Esophagus squamous epithelium (tissue), 5 donors: Measurements from ENCODE around the gene ANKUB1. TPM values are rescaled to one million over a fixed set of nuclear protein-coding genes. Genes with fewer than 3 reads are reported as not detected.
"Not testable (repeated sequence)": the region's sequence is repeated elsewhere in the genome, so short reads cannot be mapped to it uniquely, and the experiment has no call there.

Source experiments
- DNase-seq: peaks from one replicate; lab custom pipeline; 2025; lab: John Stamatoyannopoulos, UW
- H3K27ac ChIP-seq, 4 donors: fragments of 200-600 bp; sonication (generic); one replicate each; pipeline ENCODE4 v1.5.1; 2016 to 2019; ENCODE audit warnings: mild to moderate bottlenecking in 1 of 4
- H3K27me3 ChIP-seq, 4 donors: fragments of 200-600 bp; sonication (generic); 1 replicate in 3 of 4; 2 replicates in 1 of 4; pipeline versions ENCODE4 v1.5.1 to v1.6.0; 2017 to 2021; ENCODE audit warnings: antibody characterized with exemption in 1 of 4
- H3K36me3 ChIP-seq, 3 donors: fragments of 200-600 bp; sonication (generic); one replicate each; pipeline ENCODE4 v1.5.1; 2016 to 2019
- H3K4me1 ChIP-seq, 3 donors: fragments of 200-600 bp; sonication (generic); one replicate each; pipeline ENCODE4 v1.5.1; 2017 to 2019
- H3K4me3 ChIP-seq, 4 donors: fragments of 200-600 bp; sonication (generic); 1 replicate in 3 of 4; 2 replicates in 1 of 4; pipeline ENCODE4 v1.5.1; 2016 to 2019; ENCODE audit warnings: mild to moderate bottlenecking in 2 of 4, moderate library complexity in 1 of 4
- H3K9me3 ChIP-seq, 3 donors: fragments of 200-600 bp; sonication (generic); one replicate each; pipeline ENCODE4 v1.5.1; 2016 to 2019
- CTCF ChIP-seq, 6 experiments: fragments of 450-650 bp in 4 of 6; fragments of 200-600 bp in 2 of 6; sonication (generic) in 2 of 6; IDR thresholded peaks; one replicate each; pipeline ENCODE4 v1.5.1; 2016 to 2019; ENCODE audit warnings: antibody characterized with exemption in 6 of 6, mild to moderate bottlenecking in 4 of 6, moderate library complexity in 4 of 6
- POLR2A ChIP-seq, 4 donors: fragments of 450-650 bp; IDR thresholded peaks; one replicate each; pipeline ENCODE4 v1.6.1; 2017; ENCODE audit warnings: antibody characterized with exemption in 4 of 4, mild to moderate bottlenecking in 4 of 4, moderate library complexity in 3 of 4
- WGBS, 2 donors: methylation state at CpG; one replicate each; pipeline ENCODE4 v1.1.5; 2018; 5-methylcytosine and 5-hydroxymethylcytosine counted together
- intact Hi-C: fragments of 100-400 bp; cut with DNase I; formaldehyde crosslinking; loops from one replicate; pipeline ENCODE4 v1.15.0; 2022
- total RNA-seq, 4 donors: library from RNA; depleted of rRNA; stranded (reverse); fragments of >200 nt; gene quantifications; one replicate each; pipeline ENCODE4 v1.1.0, GENCODE V29; 2016
- donor health status: DM: yes; HTN: yes; CAD: no.

ANKUB1 gene
- total RNA-seq, 4 donors from 2014 or later: not detected

- WGBS, 2 donors: 85 to 96% methylated on average over 1 of the region's 1 CpG
- intact Hi-C loops: no loop called here
- H3K36me3 ChIP-seq: peaks cover 0 to 16% (median 0%) of the 10 kb centered on the region in 3 donors
- H3K4me1 ChIP-seq: no peaks in the 10 kb centered on the region
- TF ChIP-seq CTCF (IDR thresholded peaks at IDR 0.05): no peak
- TF ChIP-seq POLR2A (IDR thresholded peaks at IDR 0.05): no peak
- DNase-seq: no peak
- no peak overlapping the region for H3K27ac ChIP-seq
- no peaks in the 10 kb centered on the region for H3K27me3 ChIP-seq
- no peak overlapping the region for H3K4me3 ChIP-seq
- H3K9me3 ChIP-seq: peaks cover 0 to 43% (median 9%) of the 10 kb centered on the region in 3 donors
Observed at GRCh38 chr3:149832086-149832485, 39.7 kb upstream of the ANKUB1 start.

- peaks cover 0 to 43% (median 9%) of the 10 kb centered on the region in 3 donors for H3K9me3 ChIP-seq
- no peak for TF ChIP-seq POLR2A (IDR thresholded peaks at IDR 0.05)
- no peak for TF ChIP-seq CTCF (IDR thresholded peaks at IDR 0.05)
- H3K27ac ChIP-seq: no peak overlapping the region
- WGBS, 2 donors: 96 to 98% methylated on average over 3 to 4 of the region's 4 CpGs
- DNase-seq: no peak
- H3K36me3 ChIP-seq: peaks cover 0 to 16% (median 0%) of the 10 kb centered on the region in 3 donors
- H3K27me3 ChIP-seq: no peaks in the 10 kb centered on the region
- no peak overlapping the region for H3K4me3 ChIP-seq
- intact Hi-C loops: no loop called here
- peaks cover 0 to 4% (median 0%) of the 10 kb centered on the region in 3 donors for H3K4me1 ChIP-seq
Observed at GRCh38 chr3:149831321-149831720, 39.0 kb upstream of the ANKUB1 start.

- intact Hi-C loops: no loop called here
- Histone ChIP-seq H3K9me3 (peaks cover 0 to 43% (median 9%) of the 10 kb centered on the region in 3 donors), H3K27me3 (no peaks in the 10 kb centered on the region), H3K4me1 (peaks cover 0 to 8% (median 0%) of the 10 kb centered on the region in 3 donors), H3K36me3 (peaks cover 0 to 16% (median 0%) of the 10 kb centered on the region in 3 donors), H3K27ac (no peak overlapping the region), H3K4me3 (no peak overlapping the region)
- no peak for DNase-seq
- 86 to 100% methylated on average over 1 to 2 of the region's 2 CpGs for WGBS, 2 donors
- no peak for TF ChIP-seq CTCF (IDR thresholded peaks at IDR 0.05)
- TF ChIP-seq POLR2A (IDR thresholded peaks at IDR 0.05): no peak
Observed at GRCh38 chr3:149830902-149831301, 38.5 kb upstream of the ANKUB1 start.

GRCh38 chr3:149829631-149830030 lies 37.3 kb upstream of the ANKUB1 start:
- H3K4me1 ChIP-seq: peaks cover 0 to 18% (median 0%) of the 10 kb centered on the region in 3 donors
- peaks cover 0 to 42% (median 9%) of the 10 kb centered on the region in 3 donors for H3K9me3 ChIP-seq
- H3K27me3 ChIP-seq, DNase-seq, intact Hi-C loops, H3K27ac ChIP-seq, H3K4me3 ChIP-seq: not testable (repeated sequence)
- peaks cover 0 to 16% (median 0%) of the 10 kb centered on the region in 3 donors for H3K36me3 ChIP-seq
- WGBS, 2 donors: 90 to 95% methylated on average over 4 of the region's 4 CpGs

- Histone ChIP-seq H3K4me3 (no peak overlapping the region), H3K27me3 (no peaks in the 10 kb centered on the region), H3K9me3 (peaks cover 0 to 29% (median 4%) of the 10 kb centered on the region in 3 donors), H3K4me1 (peaks cover 0 to 18% (median 0%) of the 10 kb centered on the region in 3 donors), H3K36me3 (peaks cover 0 to 15% (median 0%) of the 10 kb centered on the region in 3 donors), H3K27ac (no peak overlapping the region)
- DNase-seq: no peak
- 46 to 100% methylated on average over 1 of the region's 1 CpG for whole genome bisulfite sequencing, 2 donors
- no peak for TF ChIP-seq CTCF (IDR thresholded peaks at IDR 0.05)
- intact Hi-C loops: no loop called here
Observed at GRCh38 chr3:149828390-149828789, 36.0 kb upstream of the ANKUB1 start.
